Activated CD8-positive, alpha-beta memory T cell treated with anti-CD3 and anti-CD28 coated beads, Interleukin-2, amount 50 U/mL, for 4 hours (primary cell): ENCODE measurements around the gene GLRX.

Experiments
- DNase-seq: peaks from one replicate; pipeline ENCODE4 v3.0.0-alpha.2; 2020

Gene GLRX

GRCh38 chr5:95822542-95823181, at the start of gene GLRX:
GLRX (minus strand) TSS chr5:95822726; CDS start chr5:95822662, 64 bp downstream.
- DNase-seq = peak; percentile 30

GRCh38 chr5:95871146-95871806, 48.8 kb upstream of the GLRX start:
- no peak for DNase-seq

DNA sequence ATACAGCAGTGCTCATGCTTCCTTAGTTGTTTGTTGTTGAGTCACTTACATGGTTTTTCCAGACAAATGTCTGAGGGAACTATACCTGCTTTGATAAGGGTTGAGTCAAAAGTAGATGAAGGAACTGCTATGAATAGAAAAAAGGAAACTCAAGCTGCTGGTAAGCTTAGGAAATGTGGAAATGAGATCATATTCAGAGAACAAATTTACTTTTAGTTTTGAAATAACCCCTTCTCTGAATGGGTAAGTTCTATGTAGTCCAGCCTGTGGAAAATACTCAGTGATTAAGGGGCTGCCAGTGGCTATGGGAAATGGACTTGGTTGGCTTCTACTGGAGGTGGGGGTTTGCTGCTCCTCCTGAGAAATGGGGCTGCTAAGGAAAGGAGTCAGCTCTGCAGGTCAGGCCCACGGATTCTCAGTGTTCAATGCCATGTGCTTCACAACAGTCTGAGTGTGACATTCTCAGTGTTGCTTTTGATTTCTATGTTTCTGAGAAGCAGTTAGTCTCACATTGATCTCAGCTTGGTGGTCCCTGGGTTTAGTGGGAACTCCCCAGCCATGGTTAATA, 47.7 kb upstream of the GLRX start:
- peak; percentile 18 for DNase-seq

DNA sequence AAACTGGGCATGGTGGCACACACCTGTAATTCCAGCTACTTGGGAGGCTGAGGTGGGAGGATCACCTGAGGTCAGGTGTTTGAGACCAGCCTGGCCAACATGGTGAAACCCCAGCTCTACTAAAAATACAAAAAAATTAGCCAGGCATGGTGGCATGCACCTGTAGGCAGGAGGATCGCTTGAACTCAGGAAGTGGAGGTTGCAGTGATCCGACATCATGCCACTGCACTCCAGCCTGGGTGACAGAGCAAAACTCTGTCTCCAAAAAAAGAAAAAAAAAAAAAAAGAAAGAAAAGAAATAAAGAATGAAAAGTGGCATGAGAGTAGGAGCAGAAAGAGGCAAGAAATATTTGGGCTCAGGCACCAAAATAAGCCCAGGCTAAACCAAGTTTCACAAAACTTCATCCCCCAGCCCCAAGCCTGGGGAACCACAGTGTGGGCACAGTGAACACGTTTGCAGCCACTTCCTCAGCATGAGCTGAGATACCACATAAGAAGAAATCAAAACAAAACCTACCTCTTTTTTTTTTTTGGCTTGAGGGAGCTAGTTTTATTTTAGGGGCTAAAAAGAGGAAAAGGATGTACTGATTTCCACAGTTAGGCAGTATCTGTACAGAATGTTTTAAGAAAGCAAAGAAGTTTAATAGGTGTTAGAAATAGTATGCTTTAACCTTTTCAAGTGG, 46.8 kb upstream of the GLRX start:
- DNase-seq = peak; percentile 39

- no peak for DNase-seq
These were observed 45.6 kb upstream of the GLRX start for GRCh38 chr5:95868136-95868535.

GRCh38 chr5:95866435-95867040, 44.0 kb upstream of the GLRX start:
- DNase-seq = no peak

DNA sequence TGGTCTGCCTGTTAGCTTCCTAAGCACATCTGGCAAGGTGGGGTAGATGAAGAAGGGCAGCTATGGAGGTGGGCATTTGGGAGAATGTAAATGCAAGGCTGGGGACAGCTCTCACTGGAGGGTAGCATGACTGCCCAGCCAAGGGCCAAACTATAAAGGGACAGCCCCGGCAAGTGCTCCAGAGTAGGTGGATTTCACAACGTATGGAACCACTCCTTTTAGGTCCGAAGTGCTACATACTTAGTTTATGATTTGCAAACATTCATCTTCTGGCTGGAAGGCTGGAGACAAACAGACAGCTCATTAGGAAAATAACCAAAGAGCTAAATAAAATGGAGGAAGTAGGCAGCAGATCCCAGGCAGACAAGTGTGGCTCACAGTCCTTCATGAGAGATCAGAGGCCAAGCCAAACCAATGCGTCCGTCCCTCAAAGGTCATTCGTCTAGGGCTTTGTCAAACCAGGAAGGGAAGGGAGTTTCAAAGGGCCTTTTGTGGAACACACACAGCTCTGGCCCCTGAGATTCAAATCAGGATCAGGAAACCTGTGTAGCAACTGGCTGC, 42.5 kb upstream of the GLRX start:
- no peak for DNase-seq

DNA sequence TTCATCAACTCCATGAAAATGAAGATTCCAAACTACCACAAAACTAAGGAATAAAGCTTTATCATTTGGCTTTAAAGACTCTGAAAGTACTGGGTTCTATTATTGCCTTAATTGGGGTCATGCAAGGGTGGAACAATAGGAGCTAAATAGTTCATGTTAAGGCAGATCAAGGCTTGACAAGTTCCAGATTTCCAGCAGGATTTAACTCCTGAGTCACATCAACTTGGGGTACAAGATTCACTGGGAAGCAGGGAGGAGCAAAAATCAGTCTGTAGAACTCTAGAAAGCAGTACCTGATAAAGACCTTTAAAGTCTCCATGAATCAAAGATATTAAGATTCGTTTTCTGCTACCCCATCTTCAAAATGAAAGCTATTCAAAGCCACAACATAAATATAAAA, 41.9 kb upstream of the GLRX start:
- DNase-seq = no peak

GRCh38 chr5:95863383-95863757, 40.8 kb upstream of the GLRX start:
- DNase-seq = no peak

DNA sequence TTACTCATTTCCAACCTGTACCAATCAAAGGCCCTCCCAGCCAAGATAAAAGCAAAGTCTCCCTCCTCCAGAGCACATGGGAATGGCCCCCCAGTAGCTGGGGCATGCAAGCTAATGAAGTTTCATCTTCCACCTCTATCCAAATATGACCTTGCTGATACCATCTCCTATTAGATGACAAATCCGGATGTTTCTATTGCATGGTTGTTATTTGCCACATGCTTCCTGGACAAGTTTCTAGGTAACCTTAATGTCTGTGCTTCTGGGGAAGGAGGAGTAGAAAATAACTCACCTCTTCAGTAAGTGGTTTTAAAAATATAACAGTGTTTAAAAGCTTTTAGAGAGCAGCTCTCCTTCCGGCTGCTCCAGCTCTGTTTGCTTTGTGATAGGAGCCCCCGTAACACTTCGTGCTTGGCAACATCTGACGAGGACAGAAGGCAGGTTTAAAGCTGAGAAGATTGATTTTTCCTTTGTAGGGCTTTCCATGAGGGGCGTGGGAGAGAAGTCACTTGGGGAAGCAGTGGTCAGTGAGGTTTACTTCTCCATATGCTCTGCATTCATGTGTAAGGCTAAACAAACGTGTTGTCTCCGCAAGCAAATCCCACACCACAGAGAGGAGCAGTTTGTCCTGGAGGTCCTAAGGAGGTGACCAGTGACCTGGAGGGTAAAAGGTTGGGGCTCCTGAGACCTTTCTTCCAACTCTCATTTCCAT, 40.3 kb upstream of the GLRX start:
- DNase-seq = no peak

- peak; percentile 31 for DNase-seq
These were observed 39.5 kb upstream of the GLRX start for GRCh38 chr5:95861864-95862561.

GRCh38 chr5:95861221-95861863, 38.8 kb upstream of the GLRX start:
- no peak for DNase-seq

GRCh38 chr5:95859661-95860060, 37.1 kb upstream of the GLRX start:
- DNase-seq = no peak

DNA sequence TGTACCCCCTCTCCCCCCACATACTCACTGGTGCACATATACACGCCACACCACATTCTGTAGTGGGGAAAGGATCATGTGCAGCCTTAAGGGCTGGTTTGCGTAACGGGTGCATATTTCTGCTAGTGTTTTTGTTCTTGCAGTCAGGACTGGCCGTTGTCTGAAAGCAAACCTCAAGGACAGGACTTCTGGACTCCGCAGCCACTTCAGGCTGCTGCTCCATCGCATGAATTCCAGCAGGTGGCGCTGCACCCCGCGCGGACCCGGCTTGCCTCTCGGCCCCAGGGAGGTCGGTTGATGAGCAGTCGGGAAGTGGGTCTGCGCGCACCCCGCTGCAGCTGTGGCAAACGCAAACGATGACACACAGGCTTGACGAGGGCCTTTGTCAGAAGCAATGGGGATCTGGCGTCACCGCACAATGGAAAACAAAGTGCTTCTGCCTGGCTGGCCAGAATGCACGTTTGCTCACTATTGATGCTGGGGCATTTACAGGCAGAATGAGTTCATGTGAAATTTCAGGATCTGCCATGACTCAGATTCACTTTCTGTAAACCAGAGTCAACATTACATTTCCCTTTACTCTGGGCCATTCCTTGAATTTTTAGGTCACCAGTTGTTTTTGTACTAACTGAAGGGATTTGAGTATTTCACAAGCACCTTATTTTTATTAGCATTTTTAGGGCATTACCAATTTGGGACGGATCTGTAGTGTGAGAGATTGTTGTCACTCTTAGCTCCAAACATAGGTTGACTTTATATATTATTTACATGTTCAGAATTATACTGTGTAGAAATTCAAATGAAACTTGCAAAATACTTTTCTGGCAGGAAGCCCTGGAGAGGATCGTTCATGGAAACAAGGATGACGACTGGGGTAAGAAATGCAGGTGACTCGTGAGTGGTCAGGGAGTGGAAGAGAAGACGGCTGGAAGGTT, 36.4 kb upstream of the GLRX start:
- DNase-seq = peak; percentile 93

- DNase-seq = no peak
These were observed 35.5 kb upstream of the GLRX start for GRCh38 chr5:95858023-95858461.

GRCh38 chr5:95857185-95857945, 34.8 kb upstream of the GLRX start:
- no peak for DNase-seq

GRCh38 chr5:95856501-95856981, 34.0 kb upstream of the GLRX start:
- no peak for DNase-seq

DNA sequence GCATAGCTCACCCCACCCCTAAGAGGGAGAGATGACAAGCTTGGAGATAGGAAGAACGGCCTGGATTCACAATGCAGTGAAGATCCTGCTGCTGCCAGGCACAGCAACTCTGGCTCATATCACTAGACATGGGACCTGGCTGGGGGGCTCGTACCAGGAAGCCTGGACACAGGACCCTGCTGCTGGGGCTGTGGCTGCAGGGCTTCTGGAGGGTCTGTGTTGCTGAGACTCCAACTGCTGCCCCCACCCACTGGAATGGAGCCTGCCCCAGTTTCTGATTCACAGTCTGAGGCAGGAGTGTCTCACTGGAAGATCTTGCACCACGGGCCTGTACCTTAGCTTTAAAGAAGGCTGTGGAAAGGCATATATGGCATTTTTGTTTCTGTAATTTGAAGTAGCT, 31.0 kb upstream of the GLRX start:
- no peak for DNase-seq

- DNase-seq = no peak
These were observed 30.0 kb upstream of the GLRX start for GRCh38 chr5:95852567-95852966.
